Measurements from ENCODE around the gene FAM3D. TPM values are rescaled to one million over a fixed set of nuclear protein-coding genes. Genes with fewer than 3 reads are reported as not detected.

The FAM3D gene
- total RNA-seq, 2 donors from 2014 or later: 4.7 to 11.6 TPM

DNA sequence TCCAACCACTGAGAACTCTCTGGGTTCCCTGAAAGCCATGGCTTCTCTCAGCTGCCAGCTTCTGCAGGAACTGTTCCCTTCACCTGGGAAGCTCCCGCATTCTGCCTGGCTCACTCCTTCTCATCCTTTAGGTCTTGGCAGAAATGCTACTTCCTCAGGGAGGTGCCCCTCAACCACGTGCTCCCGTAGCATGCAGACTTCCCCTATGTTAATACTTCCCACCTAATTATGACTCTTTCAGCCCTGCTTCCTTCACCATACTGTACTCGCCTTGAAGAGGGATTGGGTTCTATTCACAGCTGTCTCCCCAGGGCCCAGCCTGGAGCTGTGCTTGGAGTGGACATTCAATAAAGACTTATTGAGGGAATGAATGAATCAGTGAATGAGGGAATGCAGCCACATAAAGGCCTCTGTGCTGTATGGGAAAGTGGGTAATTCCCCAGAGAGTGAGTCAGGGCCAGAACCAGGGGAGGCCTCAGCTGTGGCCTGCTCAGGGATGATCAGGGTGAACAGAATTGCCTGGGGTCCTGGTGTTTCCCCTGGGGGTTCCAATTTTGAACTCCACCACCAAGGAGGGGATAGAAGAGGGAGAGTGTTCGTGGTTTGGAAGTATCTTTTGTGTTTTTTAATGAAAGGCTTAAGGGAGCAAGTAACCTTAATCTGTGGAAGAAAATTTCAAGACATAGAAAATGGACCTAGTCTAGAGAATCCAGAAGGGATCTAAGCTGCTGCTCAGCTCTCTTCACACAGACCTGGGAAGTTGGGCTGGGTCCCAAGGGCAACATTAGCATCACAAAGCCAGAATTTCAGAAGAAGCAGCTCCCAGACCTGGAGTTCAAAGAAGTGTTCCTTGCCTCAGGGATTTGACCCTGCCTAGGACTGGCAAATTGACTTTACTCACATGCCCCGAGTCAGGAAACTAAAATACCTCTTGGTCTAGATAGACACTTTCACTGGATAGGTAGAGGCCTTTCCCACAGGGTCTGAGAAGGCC is 74.8 kb downstream of the FAM3D start:
- TF ChIP-seq POLR2AphosphoS5 (IDR thresholded peaks at IDR 0.05) (no peak), POLR2A (IDR thresholded peaks at IDR 0.05) (no peak)
- TF ChIP-seq, protein P1, sequence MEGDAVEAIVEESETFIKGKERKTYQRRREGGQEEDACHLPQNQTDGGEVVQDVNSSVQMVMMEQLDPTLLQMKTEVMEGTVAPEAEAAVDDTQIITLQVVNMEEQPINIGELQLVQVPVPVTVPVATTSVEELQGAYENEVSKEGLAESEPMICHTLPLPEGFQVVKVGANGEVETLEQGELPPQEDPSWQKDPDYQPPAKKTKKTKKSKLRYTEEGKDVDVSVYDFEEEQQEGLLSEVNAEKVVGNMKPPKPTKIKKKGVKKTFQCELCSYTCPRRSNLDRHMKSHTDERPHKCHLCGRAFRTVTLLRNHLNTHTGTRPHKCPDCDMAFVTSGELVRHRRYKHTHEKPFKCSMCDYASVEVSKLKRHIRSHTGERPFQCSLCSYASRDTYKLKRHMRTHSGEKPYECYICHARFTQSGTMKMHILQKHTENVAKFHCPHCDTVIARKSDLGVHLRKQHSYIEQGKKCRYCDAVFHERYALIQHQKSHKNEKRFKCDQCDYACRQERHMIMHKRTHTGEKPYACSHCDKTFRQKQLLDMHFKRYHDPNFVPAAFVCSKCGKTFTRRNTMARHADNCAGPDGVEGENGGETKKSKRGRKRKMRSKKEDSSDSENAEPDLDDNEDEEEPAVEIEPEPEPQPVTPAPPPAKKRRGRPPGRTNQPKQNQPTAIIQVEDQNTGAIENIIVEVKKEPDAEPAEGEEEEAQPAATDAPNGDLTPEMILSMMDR (IDR thresholded peaks at IDR 0.05): no peak
- intact Hi-C loops (cut with DNase I): no loop called here
- no peak for DNase-seq (ENCODE audit: low spot score)
- Histone ChIP-seq H3K36me3 (no peaks in the 10 kb centered on the region), H3K4me3 (no peak overlapping the region), H3K9me3 (no peaks in the 10 kb centered on the region), H3K27me3 (replicated peaks; ENCODE audit: insufficient read depth) (peaks cover 1% of the 10 kb centered on the region), H3K4me1 (replicated peaks) (no peaks in the 10 kb centered on the region), H3K27ac (no peak overlapping the region)
- 78% methylated on average over 6 of the region's 6 CpGs for WGBS

- Histone ChIP-seq H3K9me3 (no peaks in the 10 kb centered on the region), H3K27ac (no peak overlapping the region), H3K36me3 (no peaks in the 10 kb centered on the region), H3K4me1 (replicated peaks) (peaks cover 5% of the 10 kb centered on the region), H3K27me3 (replicated peaks; ENCODE audit: insufficient read depth) (peaks cover 5% of the 10 kb centered on the region), H3K4me3 (no peak overlapping the region)
- intact Hi-C loops (cut with DNase I): no loop called here
- TF ChIP-seq POLR2AphosphoS5 (IDR thresholded peaks at IDR 0.05): no peak
- no peak for TF ChIP-seq POLR2A (IDR thresholded peaks at IDR 0.05)
- TF ChIP-seq, protein P1 (IDR thresholded peaks at IDR 0.05): no peak
- DNase-seq (ENCODE audit: low spot score): no peak
- WGBS: 61% methylated on average over 3 of the region's 3 CpGs
Measured at GRCh38 chr3:58588030-58588614, 78.5 kb downstream of the FAM3D start.

DNA sequence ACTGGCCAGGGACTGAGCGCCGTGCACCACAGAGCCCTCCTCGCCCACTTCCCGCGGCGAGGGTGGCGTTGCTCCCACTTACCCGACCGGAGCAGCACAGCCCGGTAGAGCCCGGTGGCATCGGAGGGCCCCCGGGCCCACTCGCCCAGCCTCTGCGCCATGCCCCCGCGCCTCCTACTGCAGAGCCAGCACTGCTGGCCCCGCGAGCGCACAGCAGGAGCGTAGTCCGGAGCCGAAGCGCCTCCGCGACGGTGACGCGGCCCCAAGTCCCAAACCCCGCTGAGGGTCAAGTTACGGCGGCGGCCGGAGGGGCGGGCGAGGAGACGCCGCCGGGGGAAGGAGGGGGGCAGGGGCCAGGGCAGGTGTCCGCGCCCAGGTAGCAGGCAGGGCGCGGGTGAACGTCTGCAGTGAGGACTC is 79.8 kb downstream of the FAM3D start:
- H3K27ac ChIP-seq: no peak overlapping the region
- TF ChIP-seq POLR2A (IDR thresholded peaks at IDR 0.05) (no peak), POLR2AphosphoS5 (IDR thresholded peaks at IDR 0.05) (no peak)
- TF ChIP-seq, protein P1 (IDR thresholded peaks at IDR 0.05): no peak
- no peaks in the 10 kb centered on the region for H3K9me3 ChIP-seq
- H3K36me3 ChIP-seq: no peaks in the 10 kb centered on the region
- 17% methylated on average over 36 of the region's 44 CpGs for WGBS
- H3K4me1 ChIP-seq (replicated peaks): peaks cover 5% of the 10 kb centered on the region
- intact Hi-C loops (cut with DNase I): no loop called here
- H3K27me3 ChIP-seq (replicated peaks; ENCODE audit: insufficient read depth): peaks cover 5% of the 10 kb centered on the region
- no peak for DNase-seq (ENCODE audit: low spot score)
- no peak overlapping the region for H3K4me3 ChIP-seq

- no peaks in the 10 kb centered on the region for H3K36me3 ChIP-seq
- peaks cover 5% of the 10 kb centered on the region for H3K4me1 ChIP-seq (replicated peaks)
- TF ChIP-seq, protein P1 (IDR thresholded peaks at IDR 0.05): no peak
- TF ChIP-seq POLR2AphosphoS5 (IDR thresholded peaks at IDR 0.05): no peak
- no peak for TF ChIP-seq POLR2A (IDR thresholded peaks at IDR 0.05)
- DNase-seq (ENCODE audit: low spot score): no peak
- peaks cover 5% of the 10 kb centered on the region for H3K27me3 ChIP-seq (replicated peaks; ENCODE audit: insufficient read depth)
- H3K9me3 ChIP-seq: no peaks in the 10 kb centered on the region
- no peak overlapping the region for H3K27ac ChIP-seq
- H3K4me3 ChIP-seq: no peak overlapping the region
- 50% methylated on average over 8 of the region's 8 CpGs for WGBS
- intact Hi-C loops (cut with DNase I): loop anchor here (2.0 kb wide), 1 partner anchor 31 kb away; no protein-coding TSS in a partner anchor
Measured at GRCh38 chr3:58585994-58586393, 80.6 kb downstream of the FAM3D start.
